ENCODE results near the gene ASPA.
"Not testable (repeated sequence)": the region's sequence is repeated elsewhere in the genome, so short reads cannot be mapped to it uniquely, and the experiment has no call there.

ASPA gene

DNA sequence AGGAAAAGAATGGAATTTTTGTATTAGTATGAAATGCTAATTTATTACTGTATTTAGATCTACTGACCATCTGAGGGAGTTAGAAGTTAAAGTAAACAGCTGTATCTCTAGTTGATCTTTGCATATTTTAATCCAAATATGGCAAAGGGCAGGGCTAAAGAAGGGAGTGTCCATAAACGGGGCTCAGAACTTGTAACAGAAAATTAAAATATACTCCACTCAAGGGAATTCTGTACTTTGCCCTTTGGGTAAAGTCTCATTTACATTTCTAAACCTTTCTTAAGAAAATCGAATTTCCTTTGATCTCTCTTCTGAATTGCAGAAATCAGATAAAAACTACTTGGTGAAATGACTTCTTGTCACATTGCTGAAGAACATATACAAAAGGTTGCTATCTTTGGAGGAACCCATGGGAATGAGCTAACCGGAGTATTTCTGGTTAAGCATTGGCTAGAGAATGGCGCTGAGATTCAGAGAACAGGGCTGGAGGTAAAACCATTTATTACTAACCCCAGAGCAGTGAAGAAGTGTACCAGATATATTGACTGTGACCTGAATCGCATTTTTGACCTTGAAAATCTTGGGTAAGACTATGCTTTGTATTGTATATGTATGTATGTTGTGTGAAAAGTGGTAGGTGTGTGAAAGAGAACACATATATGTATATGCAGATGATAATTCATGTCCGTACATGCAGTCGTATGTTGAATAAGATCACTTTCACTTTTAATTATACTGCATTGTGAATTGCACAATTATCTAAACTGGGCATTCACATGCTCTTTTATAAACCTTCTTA lies at the start of gene ASPA:
ASPA (plus strand) TSS at position 186 of the 799 bp plus-strand sequence; CDS start at position 349, 163 bp downstream.
- DNase-seq (ENCODE audit: low spot score) = no peak

DNA sequence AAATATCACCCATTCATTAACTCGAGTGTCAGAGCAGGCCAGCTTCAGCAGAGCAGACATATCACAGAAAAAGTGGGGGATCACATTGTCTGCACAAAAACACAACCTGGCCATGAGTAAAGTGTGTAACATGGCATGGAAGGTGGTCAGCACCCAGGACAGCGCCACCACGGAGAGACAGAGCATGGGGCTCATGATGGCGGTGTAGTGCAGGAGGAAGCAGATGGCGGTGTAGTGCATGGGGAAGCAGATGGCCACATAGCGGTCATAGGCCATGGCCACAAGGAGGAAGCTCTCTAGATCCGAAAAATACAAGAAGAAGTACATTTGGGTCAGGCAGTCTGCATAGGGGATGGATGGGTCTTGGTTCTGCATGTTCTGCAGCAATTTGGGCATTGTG lies 42.6 kb upstream of the ASPA start:
- not testable (repeated sequence) for DNase-seq (ENCODE audit: low spot score)

GRCh38 chr17:3433741-3434140 lies 42.1 kb upstream of the ASPA start, which contains the start of gene OR1E2:
Gene OR1E2, minus strand, starts transcription at chr17:3433841. Its CDS starts 0 bp downstream, at chr17:3433841.
- DNase-seq (ENCODE audit: low spot score) = no peak

GRCh38 chr17:3438368-3438767 lies 37.4 kb upstream of the ASPA start:
- DNase-seq (ENCODE audit: low spot score) = no peak

GRCh38 chr17:3440451-3440850 lies 35.3 kb upstream of the ASPA start:
- no peak for DNase-seq (ENCODE audit: low spot score)

DNA sequence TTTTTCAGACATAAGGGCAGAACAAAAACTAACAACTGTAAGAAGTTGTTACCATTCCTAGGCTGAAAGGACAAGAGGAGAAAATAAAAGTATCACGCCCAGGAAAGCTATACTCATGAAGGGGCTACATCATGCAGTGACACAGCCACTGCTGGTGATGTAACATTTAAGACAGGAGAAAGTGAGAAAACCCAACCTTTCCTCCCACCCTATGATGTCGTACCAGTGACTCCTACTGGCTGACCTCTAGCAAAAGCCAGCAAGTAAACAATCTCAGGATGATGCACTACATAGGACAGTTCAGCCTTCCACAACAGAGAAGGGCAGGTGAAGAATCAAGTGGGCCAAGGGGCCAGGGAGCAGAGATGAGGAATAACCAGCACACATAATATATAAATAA lies 28.2 kb upstream of the ASPA start:
- DNase-seq (ENCODE audit: low spot score) = no peak

- no peak for DNase-seq (ENCODE audit: low spot score)
Measured at GRCh38 chr17:3448059-3448665, 27.6 kb upstream of the ASPA start.

DNA sequence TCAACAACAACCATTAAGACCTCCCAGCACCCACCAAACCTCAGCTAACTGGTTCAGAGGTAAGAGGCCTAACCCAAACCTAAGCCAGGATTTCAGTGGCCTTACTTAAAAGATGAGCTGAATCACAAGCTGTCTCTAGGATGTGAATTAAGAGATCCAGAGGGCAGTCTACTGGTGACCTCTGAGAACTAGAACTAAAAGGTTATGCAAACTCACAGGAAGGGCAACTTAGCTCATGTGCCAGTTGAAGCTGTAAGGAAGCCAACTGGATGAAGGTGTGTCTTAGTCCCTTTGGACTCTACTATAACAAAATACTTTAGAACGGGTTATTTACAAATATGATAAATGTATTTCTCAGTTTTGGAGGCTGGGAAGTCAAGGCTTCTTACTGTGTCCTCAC lies 9.4 kb upstream of the ASPA start:
- DNase-seq (ENCODE audit: low spot score) = not testable (repeated sequence)

DNA sequence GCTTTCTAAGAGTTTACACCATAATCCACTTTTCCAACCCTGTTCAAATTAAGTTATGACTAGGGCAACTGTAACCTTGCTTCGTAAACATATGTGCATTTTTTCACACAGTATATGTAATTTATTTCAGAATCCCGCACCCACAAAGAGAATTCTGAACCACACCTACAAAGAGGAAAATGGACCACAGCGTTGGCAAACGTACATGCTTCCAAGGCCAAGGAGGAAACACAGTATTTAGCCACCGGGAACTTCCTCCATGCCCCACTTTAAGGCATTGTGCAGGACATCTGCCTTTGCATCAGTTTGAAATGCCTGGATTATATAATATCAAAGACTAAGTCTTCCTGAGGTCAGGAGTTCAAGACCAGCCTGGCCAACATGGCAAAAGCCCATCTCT lies 6.3 kb upstream of the ASPA start:
- DNase-seq (ENCODE audit: low spot score) = no peak

DNA sequence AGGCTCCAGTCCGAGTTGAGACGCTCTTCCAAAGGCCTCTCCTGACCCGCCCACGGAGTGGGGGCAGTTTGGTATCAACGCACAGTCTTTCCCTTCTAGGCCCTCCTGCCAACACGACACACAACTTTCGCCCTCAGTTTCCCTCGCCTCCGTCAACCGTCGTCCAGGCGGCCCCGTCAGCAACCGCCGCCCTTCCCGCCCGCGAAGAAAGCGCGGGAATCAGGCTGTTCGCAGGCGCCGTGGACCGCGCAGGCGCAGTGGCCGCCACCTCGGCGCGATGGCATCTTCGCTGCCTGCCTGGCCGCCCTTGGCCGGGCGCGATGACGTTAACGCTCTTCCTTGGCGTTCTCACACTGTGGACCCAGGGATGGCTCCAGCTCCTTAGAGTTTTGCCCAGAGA lies 4.2 kb upstream of the ASPA start, which contains the start of gene SPATA22:
SPATA22 (minus strand) TSS at position 221 of the 400 bp plus-strand sequence. CDS start 2,494 bp downstream, outside the sequence.
- DNase-seq (ENCODE audit: low spot score) = no peak

GRCh38 chr17:3472137-3472536 lies 3.7 kb upstream of the ASPA start:
- no peak for DNase-seq (ENCODE audit: low spot score)

DNA sequence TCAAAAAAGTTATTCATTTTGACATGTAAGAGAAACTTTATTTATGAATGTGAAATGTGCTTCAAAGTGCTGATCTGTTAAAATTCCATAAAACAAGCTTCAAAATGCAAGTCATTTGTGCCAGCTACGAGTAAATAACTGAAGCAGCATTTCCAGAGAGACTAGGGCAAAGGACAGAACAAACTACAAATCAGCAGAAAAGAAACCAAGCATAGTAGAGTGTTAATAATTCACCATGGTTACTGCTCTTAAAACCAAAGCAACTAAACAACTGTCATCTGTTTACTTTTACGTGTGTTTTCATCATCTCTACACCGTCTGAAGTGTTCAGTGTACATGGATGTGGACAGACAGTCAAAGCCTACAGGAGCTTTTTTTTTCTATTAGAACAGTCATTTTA lies 1.6 kb upstream of the ASPA start:
- no peak for DNase-seq (ENCODE audit: low spot score)

DNA sequence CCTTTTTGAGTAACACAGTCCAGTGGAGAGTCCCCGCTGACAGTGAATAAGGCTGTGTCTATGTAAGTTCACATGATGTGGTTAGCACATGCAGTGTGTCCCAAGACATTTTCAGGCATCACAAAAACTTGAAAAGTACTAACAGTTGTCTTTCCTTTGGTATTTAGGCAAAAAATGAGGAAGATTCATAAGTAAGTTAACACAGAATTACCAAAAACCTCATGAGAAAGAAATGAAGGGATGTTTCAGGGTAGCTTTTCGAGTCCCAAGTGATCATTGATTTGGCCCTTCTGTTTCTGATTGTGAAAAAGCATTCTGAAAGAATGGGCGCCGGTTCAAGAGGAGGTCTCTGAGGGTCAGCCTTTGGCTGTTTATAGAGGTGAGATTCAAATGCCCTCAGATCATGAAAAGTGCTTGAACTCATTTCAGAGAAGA lies 529 bp upstream of the ASPA start:
- no peak for DNase-seq (ENCODE audit: low spot score)

DNA sequence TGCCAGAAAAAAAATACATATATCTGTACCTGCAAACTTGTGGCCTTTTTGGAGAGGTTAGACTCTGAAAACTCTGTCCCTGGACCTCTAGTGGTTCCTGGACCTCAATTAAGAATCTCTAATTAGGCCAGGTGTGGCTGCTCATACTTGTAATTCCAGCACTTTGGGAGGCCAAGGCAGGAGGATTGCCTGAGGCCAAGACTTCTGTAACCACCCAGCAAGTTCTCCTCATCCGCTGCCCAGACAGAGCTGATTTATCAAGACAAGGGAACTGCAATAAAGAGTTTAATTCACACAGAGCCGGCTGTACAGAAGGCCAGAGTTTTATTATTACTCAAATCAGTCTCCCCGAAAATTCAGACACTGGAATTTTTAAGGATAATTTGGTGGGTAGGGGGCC lies 4.2 kb downstream of the ASPA start:
- no peak for DNase-seq (ENCODE audit: low spot score)

GRCh38 chr17:3482852-3483251 lies 7.1 kb downstream of the ASPA start:
- no peak for DNase-seq (ENCODE audit: low spot score)

DNA sequence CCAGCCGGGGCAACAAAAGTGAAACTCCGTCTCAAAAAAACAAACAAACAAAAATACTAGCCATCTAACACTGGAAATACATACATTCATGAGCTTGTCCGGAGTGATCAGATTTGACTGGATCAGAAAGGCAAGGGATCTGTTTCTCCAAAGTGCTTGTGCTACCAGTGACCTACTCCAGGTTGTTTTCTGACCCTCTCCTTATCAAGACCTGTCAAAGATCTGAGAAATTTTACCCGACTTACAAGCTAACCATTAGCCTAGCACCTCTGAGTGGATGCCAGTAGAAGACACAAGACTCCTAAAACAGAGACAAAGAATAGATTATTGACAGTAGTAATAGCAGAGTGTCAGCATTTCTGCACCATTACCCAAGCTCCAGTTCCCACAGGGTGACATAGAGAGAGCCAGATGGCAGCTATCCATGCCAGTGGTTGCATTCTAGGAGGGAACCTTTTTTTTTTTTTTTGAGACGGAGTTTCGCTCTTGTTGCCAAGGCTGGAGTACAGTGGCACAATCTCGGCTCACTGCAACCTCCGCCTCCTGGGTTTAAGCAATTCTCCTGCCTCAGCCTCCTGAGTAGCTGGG lies 9.8 kb downstream of the ASPA start:
- DNase-seq (ENCODE audit: low spot score) = no peak

GRCh38 chr17:3497101-3497500 lies 21.3 kb downstream of the ASPA start:
- DNase-seq (ENCODE audit: low spot score) = no peak

DNA sequence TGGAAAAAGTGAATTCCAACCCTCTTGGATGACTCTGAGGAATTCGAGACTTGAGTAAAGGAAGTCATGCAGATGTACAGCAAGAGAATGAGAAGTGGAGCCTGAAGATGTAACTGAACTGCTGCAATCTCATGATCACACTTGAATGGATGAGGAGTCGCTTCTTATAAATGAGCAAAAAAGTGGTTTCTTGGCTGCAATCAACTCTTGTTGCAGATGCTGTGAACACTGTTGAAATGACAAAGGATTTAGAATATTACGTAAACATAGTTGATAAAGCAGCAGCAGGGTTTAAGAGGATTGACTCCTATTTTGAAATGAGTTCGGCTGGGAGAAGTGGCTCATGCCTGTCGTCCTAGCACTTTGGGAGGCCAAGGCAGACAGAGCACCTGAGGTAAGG lies 25.5 kb downstream of the ASPA start:
- no peak for DNase-seq (ENCODE audit: low spot score)

- DNase-seq (ENCODE audit: low spot score) = no peak
Measured at GRCh38 chr17:3502466-3502865, 26.7 kb downstream of the ASPA start.

DNA sequence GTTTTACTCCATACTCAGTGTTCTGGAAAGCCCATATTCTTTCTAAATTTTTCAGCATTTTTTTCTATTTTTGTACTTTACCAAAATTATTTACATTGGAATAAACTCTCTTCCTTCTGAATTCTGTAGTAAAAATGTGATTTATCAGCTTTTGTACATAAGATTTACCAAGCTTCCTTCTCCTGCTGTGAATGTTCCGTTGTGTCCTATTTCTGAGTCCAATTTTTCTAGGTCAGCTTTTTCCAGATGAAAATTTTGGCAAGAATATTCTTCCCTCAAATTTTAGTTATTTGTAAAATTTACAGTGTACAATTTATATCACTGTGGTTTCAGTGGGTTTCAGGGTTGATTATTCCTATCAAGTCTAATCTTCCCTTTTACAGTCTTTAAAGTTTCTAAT lies 27.5 kb downstream of the ASPA start:
- DNase-seq (ENCODE audit: low spot score) = no peak

DNA sequence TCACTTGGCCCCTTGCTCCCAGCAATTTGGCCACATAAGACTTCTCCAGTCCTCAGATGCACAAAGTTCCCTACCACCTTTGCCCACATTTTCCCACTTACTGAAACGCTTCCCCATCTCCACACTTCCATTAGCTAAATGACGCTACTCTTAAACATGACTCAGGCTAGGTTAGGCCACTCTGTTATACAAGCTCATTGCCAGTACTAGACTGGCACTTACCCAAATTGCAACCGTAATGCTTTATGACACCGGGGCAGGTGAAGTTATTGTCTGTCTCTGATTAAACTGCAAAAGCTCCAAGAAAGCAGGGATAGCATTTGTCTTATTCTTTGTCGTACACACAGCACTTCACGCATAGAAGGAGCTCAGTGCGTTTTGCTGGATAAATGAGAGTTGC lies 29.2 kb downstream of the ASPA start:
- no peak for DNase-seq (ENCODE audit: low spot score)

GRCh38 chr17:3506054-3506453 lies 30.3 kb downstream of the ASPA start:
- DNase-seq (ENCODE audit: low spot score) = no peak

- DNase-seq (ENCODE audit: low spot score) = no peak
Measured at GRCh38 chr17:3507071-3507470, 31.3 kb downstream of the ASPA start.

All from CD4-positive, alpha-beta T cell treated with Interleukin-15 for 4 hours (primary cell).